Small intestine (tissue), 7 donors: ENCODE data around the gene PTPRJ. TPM values are rescaled to one million over a fixed set of nuclear protein-coding genes. Genes with fewer than 3 reads are reported as not detected.

Experiments
- DNase-seq, 2 donors: peaks; one replicate each; pipeline versions ENCODE4 v3.0.0 to v3.0.0-alpha.2; 2013
- FAIRE-seq: peaks from 2 replicates; lab custom pipeline; 2012; peaks lifted over from hg19 to GRCh38; lab: Jason Lieb, UNC
- H3K27ac ChIP-seq, 3 donors: one replicate each; pipeline ENCODE4 v1.5.1; 2013; ENCODE audit warnings: low read length in 2 of 3, mild to moderate bottlenecking in 2 of 3, control low read depth in 1 of 3, inconsistent platforms in 1 of 3, low read depth in 1 of 3, moderate library complexity in 1 of 3
- H3K27me3 ChIP-seq, 3 donors: one replicate each; pipeline ENCODE4 v1.6.1; 2013; ENCODE audit warnings: low read length in 3 of 3, inconsistent platforms in 1 of 3; ENCODE audit not compliant: control insufficient read depth in 3 of 3, insufficient read depth in 3 of 3
- H3K36me3 ChIP-seq, 3 donors: one replicate each; pipeline ENCODE4 v1.6.1; 2013; ENCODE audit warnings: low read length in 3 of 3, inconsistent platforms in 1 of 3, low read depth in 1 of 3, mild to moderate bottlenecking in 1 of 3, moderate library complexity in 1 of 3; ENCODE audit not compliant: control insufficient read depth in 3 of 3, insufficient read depth in 2 of 3
- H3K4me1 ChIP-seq, 3 donors: one replicate each; pipeline ENCODE4 v1.6.1; 2013; ENCODE audit warnings: low read length in 2 of 3, inconsistent platforms in 1 of 3, low read depth in 1 of 3, mild to moderate bottlenecking in 1 of 3, moderate library complexity in 1 of 3; ENCODE audit not compliant: control insufficient read depth in 3 of 3, insufficient read depth in 2 of 3
- H3K4me3 ChIP-seq, 3 donors: one replicate each; pipeline ENCODE4 v1.5.1; 2013; ENCODE audit warnings: low read length in 3 of 3, control low read depth in 1 of 3, inconsistent platforms in 1 of 3, low read depth in 1 of 3, mild to moderate bottlenecking in 1 of 3, moderate library complexity in 1 of 3
- H3K9me3 ChIP-seq, 2 donors: one replicate each; pipeline ENCODE4 v1.6.1; 2013; ENCODE audit warnings: low read depth in 1 of 2, low read length in 1 of 2; ENCODE audit not compliant: control insufficient read depth in 2 of 2, insufficient read depth in 1 of 2
- WGBS, 3 donors: extraction: QIAGEN DNeasy Blood & Tissue Kit; methylation state at CpG; one replicate each; pipeline ENCODE4 v1.1.7; 2013; 5-methylcytosine and 5-hydroxymethylcytosine counted together
- polyA plus RNA-seq, 4 donors: library from polyadenylated mRNA; stranded (reverse) in 3 of 4; unstranded in 1 of 4; fragments of 200-250 nt in 3 of 4; fragments of 120-200 nt in 1 of 4; gene quantifications; one replicate each; pipeline versions ENCODE4 v1.2.1 to v1.2.3, GENCODE V29; 2013
- donor health status: healthy with polysubstance abuse.
- donor health status: control.
- donor health status: control.
- donor health status: Bipolar disorder and iron deficiency.
- donor health status: healthy.

PTPRJ gene
- polyA plus RNA-seq, 4 donors = 4.9 to 31.4 (median 7.3) TPM

GRCh38 chr11:47997063-47998053 is 17.0 kb downstream of the PTPRJ start:
- Histone ChIP-seq H3K4me1 (peaks cover 3 to 55% (median 22%) of the 10 kb centered on the region in 3 donors), H3K4me3 (no peak overlapping the region), H3K27me3 (no peaks in the 10 kb centered on the region), H3K36me3 (peaks cover 0 to 15% (median 0%) of the 10 kb centered on the region in 3 donors), H3K27ac (peak overlapping the region in 2 of 3 donors; percentile 28 to 90), H3K9me3 (no peaks in the 10 kb centered on the region)
- WGBS, 3 donors = 85 to 87% (median 87%) methylated on average over 15 of the region's 15 CpGs
- DNase-seq (peak in 1 of 2 donors; percentile 49), FAIRE-seq (no peak)

GRCh38 chr11:47998345-47998732 is 18.0 kb downstream of the PTPRJ start:
- Histone ChIP-seq H3K4me3 (no peak overlapping the region), H3K27me3 (no peaks in the 10 kb centered on the region), H3K27ac (peak overlapping the region; percentile 79 to 90 (median 81)), H3K4me1 (peaks cover 3 to 55% (median 22%) of the 10 kb centered on the region in 3 donors), H3K36me3 (peaks cover 0 to 11% (median 0%) of the 10 kb centered on the region in 3 donors), H3K9me3 (no peaks in the 10 kb centered on the region)
- no peak for FAIRE-seq
- no peak for DNase-seq
- 35 to 65% (median 63%) methylated on average over 5 of the region's 5 CpGs for WGBS, 3 donors

- 39 to 67% (median 46%) methylated on average over 2 of the region's 2 CpGs for WGBS, 3 donors
- no peaks in the 10 kb centered on the region for H3K27me3 ChIP-seq
- FAIRE-seq (no peak), DNase-seq (peak; percentile 95 to 97)
- peaks cover 3 to 55% (median 22%) of the 10 kb centered on the region in 3 donors for H3K4me1 ChIP-seq
- no peak overlapping the region for H3K4me3 ChIP-seq
- H3K27ac ChIP-seq = peak overlapping the region; percentile 79 to 90 (median 81)
- no peaks in the 10 kb centered on the region for H3K9me3 ChIP-seq
- peaks cover 0 to 11% (median 0%) of the 10 kb centered on the region in 3 donors for H3K36me3 ChIP-seq
These were observed 18.5 kb downstream of the PTPRJ start for GRCh38 chr11:47998733-47999359.

- Histone ChIP-seq H3K4me1 (peaks cover 6 to 48% (median 25%) of the 10 kb centered on the region in 3 donors), H3K27ac (peak overlapping the region; percentile 17 to 41 (median 34)), H3K36me3 (peaks cover 0 to 7% (median 0%) of the 10 kb centered on the region in 3 donors), H3K9me3 (no peaks in the 10 kb centered on the region), H3K4me3 (no peak overlapping the region), H3K27me3 (no peaks in the 10 kb centered on the region)
- no peak for DNase-seq
- 69 to 86% (median 84%) methylated on average over 5 of the region's 5 CpGs for WGBS, 3 donors
- no peak for FAIRE-seq
These were observed 20.1 kb downstream of the PTPRJ start for GRCh38 chr11:48000432-48000831.

- H3K27ac ChIP-seq = peak overlapping the region in 1 of 3 donors; percentile 41
- no peak overlapping the region for H3K4me3 ChIP-seq
- 66 to 79% (median 67%) methylated on average over 2 of the region's 2 CpGs for WGBS, 3 donors
- peaks cover 0 to 6% (median 0%) of the 10 kb centered on the region in 3 donors for H3K36me3 ChIP-seq
- H3K27me3 ChIP-seq = no peaks in the 10 kb centered on the region
- no peaks in the 10 kb centered on the region for H3K9me3 ChIP-seq
- peaks cover 8 to 48% (median 22%) of the 10 kb centered on the region in 3 donors for H3K4me1 ChIP-seq
- no peak for FAIRE-seq
- DNase-seq = peak in 1 of 2 donors; percentile 73
These were observed 21.2 kb downstream of the PTPRJ start for GRCh38 chr11:48001438-48002021.

GRCh38 chr11:48002561-48002960 is 22.2 kb downstream of the PTPRJ start:
- FAIRE-seq (no peak), DNase-seq (no peak)
- H3K9me3 ChIP-seq = no peaks in the 10 kb centered on the region
- no peak overlapping the region for H3K4me3 ChIP-seq
- H3K36me3 ChIP-seq = peaks cover 0 to 1% (median 0%) of the 10 kb centered on the region in 3 donors
- 67 to 78% (median 71%) methylated on average over 4 of the region's 4 CpGs for WGBS, 3 donors
- H3K27ac ChIP-seq = peak overlapping the region in 2 of 3 donors; percentile 46 to 72
- no peaks in the 10 kb centered on the region for H3K27me3 ChIP-seq
- peaks cover 8 to 37% (median 15%) of the 10 kb centered on the region in 3 donors for H3K4me1 ChIP-seq

- H3K36me3 ChIP-seq = peaks cover 0 to 4% (median 0%) of the 10 kb centered on the region in 3 donors
- FAIRE-seq (no peak), DNase-seq (no peak)
- H3K9me3 ChIP-seq = no peaks in the 10 kb centered on the region
- WGBS, 3 donors = 48 to 60% (median 58%) methylated on average over 2 of the region's 2 CpGs
- H3K27me3 ChIP-seq = no peaks in the 10 kb centered on the region
- H3K27ac ChIP-seq = peak overlapping the region in 2 of 3 donors; percentile 19 to 70
- H3K4me3 ChIP-seq = no peak overlapping the region
- H3K4me1 ChIP-seq = peaks cover 8 to 27% (median 14%) of the 10 kb centered on the region in 3 donors
These were observed 23.6 kb downstream of the PTPRJ start for GRCh38 chr11:48003926-48004325.

GRCh38 chr11:48004456-48004855 is 24.1 kb downstream of the PTPRJ start:
- FAIRE-seq (no peak), DNase-seq (no peak)
- H3K9me3 ChIP-seq = no peaks in the 10 kb centered on the region
- 80 to 86% (median 81%) methylated on average over 2 of the region's 2 CpGs for WGBS, 3 donors
- no peak overlapping the region for H3K4me3 ChIP-seq
- H3K4me1 ChIP-seq = peaks cover 5 to 22% (median 10%) of the 10 kb centered on the region in 3 donors
- peak overlapping the region in 2 of 3 donors; percentile 19 to 70 for H3K27ac ChIP-seq
- peaks cover 0 to 6% (median 0%) of the 10 kb centered on the region in 3 donors for H3K36me3 ChIP-seq
- H3K27me3 ChIP-seq = no peaks in the 10 kb centered on the region
